Activated CD4-positive, alpha-beta T cell treated with anti-CD3 and anti-CD28 coated beads, Interleukin-2, amount 10 ng/mL, durations not matched to agents 7 days and 5 days (primary cell): Measurements from ENCODE around the gene DDX23. TPM values are rescaled to one million over a fixed set of nuclear protein-coding genes. Genes with fewer than 3 reads are reported as not detected.

Experiments
- CTCF ChIA-PET: fragments of 350-600 bp; sonication (Branson Sonifier 250); formaldehyde crosslinking; loops from one replicate; lab custom pipeline; 2021; ENCODE audit warnings: antibody characterized with exemption; lab: Charles Lee
- POLR2A ChIA-PET: fragments of 350-600 bp; sonication (Branson Sonifier 250); formaldehyde crosslinking; loops from one replicate; lab custom pipeline; 2021; ENCODE audit warnings: antibody characterized with exemption; lab: Charles Lee
- DNase-seq: peaks from one replicate; pipeline ENCODE4 v3.0.0-alpha.2; 2020
- H3K27ac Mint-ChIP-seq: one replicate; pipeline ENCODE4 v1.8.0; 2021; ENCODE audit warnings: mild to moderate bottlenecking, moderate library complexity, mixed read lengths
- H3K27me3 Mint-ChIP-seq: one replicate; pipeline ENCODE4 v1.8.0; 2021; ENCODE audit warnings: mixed read lengths
- H3K36me3 Mint-ChIP-seq: one replicate; pipeline ENCODE4 v1.8.0; 2021; ENCODE audit warnings: low read depth, mixed read lengths
- H3K4me1 Mint-ChIP-seq: one replicate; pipeline ENCODE4 v1.8.0; 2021; ENCODE audit warnings: mixed read lengths
- H3K4me3 Mint-ChIP-seq: one replicate; pipeline ENCODE4 v1.8.0; 2021; ENCODE audit warnings: mild to moderate bottlenecking, moderate library complexity, mixed read lengths
- H3K9me3 Mint-ChIP-seq: one replicate; pipeline ENCODE4 v1.8.0; 2021; ENCODE audit warnings: mixed read lengths
- total RNA-seq, 2 experiments: library from RNA; stranded (reverse); gene quantifications; one replicate each; pipeline ENCODE4 v1.2.3, GENCODE V29; 2021

Gene DDX23
- total RNA-seq, 2 experiments from 2014 or later, result 143 to 144 TPM

GRCh38 chr12:48818831-48819590, 33.0 kb downstream of the DDX23 start:
- Mint-ChIP-seq H3K27ac (peak overlapping the region; percentile 42), H3K9me3 (no peaks in the 10 kb centered on the region), H3K36me3 (no peaks in the 10 kb centered on the region), H3K4me3 (peak overlapping the region; percentile 80), H3K27me3 (peaks cover 20% of the 10 kb centered on the region), H3K4me1 (peaks cover 32% of the 10 kb centered on the region)
- DNase-seq, result peak; percentile 56
- ChIA-PET CTCF (interaction anchor here (1.0 to 5.3 kb wide), 3 partner anchors 11 to 34 kb away, joined by 3 to 27 read pairs (median 3); partner anchors contain the start of gene DDX23), POLR2A (no interaction called here)

GRCh38 chr12:48817873-48818830, 33.8 kb downstream of the DDX23 start, which contains the start of gene CACNB3:
Gene CACNB3, plus strand, starts transcription at chr12:48818496. Its CDS starts 434 bp downstream, at chr12:48818930.
- peaks cover 37% of the 10 kb centered on the region for H3K4me1 Mint-ChIP-seq
- H3K27me3 Mint-ChIP-seq, result peaks cover 20% of the 10 kb centered on the region
- peak within 1 kb of the TSS; percentile 88 for H3K4me3 Mint-ChIP-seq
- ChIA-PET CTCF (interaction anchor here (0.6 to 5.3 kb wide), 5 partner anchors 9 to 329 kb away, joined by 3 to 27 read pairs (median 4); partner anchors contain the start of gene DDX23), POLR2A (no interaction called here)
- peak; percentile 84 for DNase-seq
- no peaks in the 10 kb centered on the region for H3K9me3 Mint-ChIP-seq
- H3K36me3 Mint-ChIP-seq, result no peaks in the 10 kb centered on the region
- peak within 1 kb of the TSS; percentile 42 for H3K27ac Mint-ChIP-seq

DNA sequence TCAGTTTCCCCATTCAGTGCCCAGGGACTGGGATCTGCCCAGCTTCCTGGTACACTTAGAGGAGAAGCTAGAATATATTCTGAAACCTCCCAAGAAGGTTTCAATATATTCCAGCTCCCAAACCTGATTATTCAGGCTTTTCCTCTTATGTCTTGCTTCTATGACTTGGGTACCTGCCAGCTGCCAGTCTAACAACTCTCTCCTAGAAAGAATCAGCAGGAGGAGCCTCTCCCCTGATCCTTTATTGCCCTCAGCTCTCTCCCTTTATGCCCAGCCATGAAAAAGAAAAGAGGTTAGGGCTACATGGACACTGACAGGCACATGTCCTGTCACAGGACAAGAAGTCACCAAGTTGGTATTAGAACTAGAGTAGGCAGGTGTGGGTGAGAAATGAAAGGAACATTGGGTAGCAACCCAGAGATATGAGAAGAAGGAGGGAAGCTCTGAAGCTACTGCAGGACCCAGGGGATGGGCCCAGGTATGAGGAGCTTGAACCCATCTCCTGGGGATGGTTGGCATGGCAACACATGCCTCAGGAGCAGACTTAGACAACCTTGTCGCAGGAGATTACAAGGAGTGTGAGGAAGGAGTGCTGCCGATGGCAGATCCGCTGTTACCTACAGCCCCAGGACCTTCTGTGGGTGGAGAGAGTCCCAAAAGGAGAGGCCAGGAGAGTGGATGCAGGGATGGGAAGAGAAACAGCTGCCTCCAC, 35.7 kb downstream of the DDX23 start:
- Mint-ChIP-seq H3K9me3 (no peaks in the 10 kb centered on the region), H3K27me3 (peaks cover 20% of the 10 kb centered on the region), H3K4me3 (peak overlapping the region; percentile 88), H3K27ac (peak overlapping the region; percentile 29), H3K4me1 (peaks cover 37% of the 10 kb centered on the region), H3K36me3 (no peaks in the 10 kb centered on the region)
- CTCF ChIA-PET, result interaction anchor here (1.0 to 5.3 kb wide), 10 partner anchors 11 to 92 kb away, joined by 3 to 28 read pairs (median 6); partner anchors contain the start of genes DDX23 and RND1
- POLR2A ChIA-PET, result no interaction called here
- no peak for DNase-seq

GRCh38 chr12:48815126-48816110, 36.5 kb downstream of the DDX23 start:
- Mint-ChIP-seq H3K27me3 (peaks cover 20% of the 10 kb centered on the region), H3K36me3 (no peaks in the 10 kb centered on the region), H3K4me3 (peak overlapping the region; percentile 84), H3K27ac (peak overlapping the region; percentile 85), H3K4me1 (peaks cover 37% of the 10 kb centered on the region), H3K9me3 (no peaks in the 10 kb centered on the region)
- peak; percentile 33 for DNase-seq
- POLR2A ChIA-PET, result interaction anchor here (0.6 to 1.5 kb wide), 2 partner anchors 37 to 38 kb away, joined by 3 to 4 read pairs; partner anchors contain the start of gene DDX23
- CTCF ChIA-PET, result interaction anchor here (0.6 to 5.3 kb wide), 39 partner anchors 9 to 1485 kb away, joined by 3 to 28 read pairs (median 4); partner anchors contain the start of genes DDX23, KANSL2 and RND1

DNA sequence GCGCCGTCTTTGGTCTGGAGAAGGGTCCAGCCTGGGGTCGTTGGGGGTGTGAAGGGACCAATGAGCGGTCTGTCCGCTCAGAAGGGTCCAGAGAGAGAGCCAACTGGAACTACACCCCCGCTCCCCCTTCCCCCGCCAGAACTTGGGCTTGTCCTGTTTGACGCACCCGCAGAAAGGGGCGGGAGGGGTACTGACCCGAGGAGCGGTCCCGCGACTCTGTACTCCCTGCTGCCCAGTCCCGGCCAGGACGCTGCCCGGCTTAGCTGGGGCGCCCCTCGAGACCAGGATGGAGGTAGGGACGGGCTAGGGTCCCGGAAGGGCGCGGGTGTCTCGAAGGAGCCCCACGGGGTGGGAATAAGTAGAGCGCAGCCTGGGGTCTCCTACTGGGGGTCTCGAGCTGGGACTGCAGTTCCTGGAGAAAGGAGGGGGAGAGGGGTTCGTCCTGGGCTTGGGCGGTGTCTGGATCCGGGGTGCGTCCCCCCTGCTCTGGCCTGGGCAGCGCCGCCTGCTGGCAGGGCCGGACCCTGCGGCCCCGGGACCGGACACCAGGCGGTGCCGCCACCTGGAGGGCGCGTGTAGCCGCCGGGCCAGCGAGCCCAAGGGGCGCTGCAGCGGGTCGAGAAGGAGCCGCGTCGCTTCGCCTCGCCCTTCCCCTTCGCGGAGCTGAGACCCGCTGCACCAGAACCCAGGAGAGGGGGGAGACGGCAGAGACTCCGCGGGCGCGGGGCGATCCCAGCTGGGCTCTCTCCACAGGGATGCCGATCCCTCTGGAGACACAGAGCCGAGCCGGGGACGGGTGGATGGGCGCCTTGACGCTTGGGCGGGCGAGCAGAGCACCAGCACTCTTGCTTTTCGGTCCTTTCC, 37.5 kb downstream of the DDX23 start:
- H3K27me3 Mint-ChIP-seq, result peaks cover 17% of the 10 kb centered on the region
- no peaks in the 10 kb centered on the region for H3K9me3 Mint-ChIP-seq
- CTCF ChIA-PET, result interaction anchor here (0.6 to 5.3 kb wide), 42 partner anchors 9 to 1485 kb away, joined by 3 to 28 read pairs (median 4); partner anchors contain the start of genes DDX23, KANSL2 and RND1
- peaks cover 37% of the 10 kb centered on the region for H3K4me1 Mint-ChIP-seq
- peak overlapping the region; percentile 84 for H3K4me3 Mint-ChIP-seq
- peak overlapping the region; percentile 85 for H3K27ac Mint-ChIP-seq
- POLR2A ChIA-PET, result interaction anchor here (0.6 to 1.5 kb wide), 2 partner anchors 38 to 39 kb away, joined by 3 to 4 read pairs; partner anchors contain the start of gene DDX23
- peak; percentile 70 for DNase-seq
- no peaks in the 10 kb centered on the region for H3K36me3 Mint-ChIP-seq

GRCh38 chr12:48813465-48814261, 38.3 kb downstream of the DDX23 start:
- CTCF ChIA-PET, result interaction anchor here (0.6 to 5.3 kb wide), 17 partner anchors 9 to 156 kb away, joined by 3 to 28 read pairs (median 5); partner anchors contain the start of genes DDX23 and KANSL2
- peak overlapping the region; percentile 84 for H3K4me3 Mint-ChIP-seq
- no peak for DNase-seq
- POLR2A ChIA-PET, result no interaction called here
- H3K9me3 Mint-ChIP-seq, result no peaks in the 10 kb centered on the region
- peaks cover 17% of the 10 kb centered on the region for H3K27me3 Mint-ChIP-seq
- no peaks in the 10 kb centered on the region for H3K36me3 Mint-ChIP-seq
- peak overlapping the region; percentile 46 for H3K27ac Mint-ChIP-seq
- H3K4me1 Mint-ChIP-seq, result peaks cover 32% of the 10 kb centered on the region

DNA sequence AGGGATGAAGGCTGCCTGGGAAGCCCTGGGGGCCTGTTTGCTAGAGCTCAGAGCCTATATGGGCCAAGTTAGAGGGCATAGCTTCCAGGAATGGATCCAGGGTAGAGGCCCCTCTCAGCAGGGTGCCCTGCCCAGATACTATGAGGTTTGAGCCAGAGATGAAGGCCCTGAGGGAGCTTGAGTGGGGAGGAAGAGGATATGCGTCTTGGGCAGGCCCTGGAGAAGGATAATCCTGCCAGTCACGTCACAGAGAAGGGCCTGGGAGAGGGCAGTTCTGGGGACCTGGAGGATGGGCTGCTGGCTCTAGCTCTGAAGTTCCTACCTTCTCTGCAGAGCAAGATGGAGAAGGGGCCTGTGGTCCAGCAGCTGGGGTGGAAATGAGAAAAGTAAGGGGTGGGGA, 39.6 kb downstream of the DDX23 start:
- Mint-ChIP-seq H3K27me3 (peaks cover 11% of the 10 kb centered on the region), H3K9me3 (no peaks in the 10 kb centered on the region), H3K36me3 (no peaks in the 10 kb centered on the region), H3K4me3 (no peak overlapping the region), H3K4me1 (peaks cover 25% of the 10 kb centered on the region), H3K27ac (peak overlapping the region; percentile 2)
- CTCF ChIA-PET, result interaction anchor here (0.9 to 1.6 kb wide), 3 partner anchors 11 to 118 kb away, joined by 3 to 4 read pairs (median 3); no protein-coding TSS in a partner anchor
- DNase-seq, result no peak
- POLR2A ChIA-PET, result no interaction called here

DNA sequence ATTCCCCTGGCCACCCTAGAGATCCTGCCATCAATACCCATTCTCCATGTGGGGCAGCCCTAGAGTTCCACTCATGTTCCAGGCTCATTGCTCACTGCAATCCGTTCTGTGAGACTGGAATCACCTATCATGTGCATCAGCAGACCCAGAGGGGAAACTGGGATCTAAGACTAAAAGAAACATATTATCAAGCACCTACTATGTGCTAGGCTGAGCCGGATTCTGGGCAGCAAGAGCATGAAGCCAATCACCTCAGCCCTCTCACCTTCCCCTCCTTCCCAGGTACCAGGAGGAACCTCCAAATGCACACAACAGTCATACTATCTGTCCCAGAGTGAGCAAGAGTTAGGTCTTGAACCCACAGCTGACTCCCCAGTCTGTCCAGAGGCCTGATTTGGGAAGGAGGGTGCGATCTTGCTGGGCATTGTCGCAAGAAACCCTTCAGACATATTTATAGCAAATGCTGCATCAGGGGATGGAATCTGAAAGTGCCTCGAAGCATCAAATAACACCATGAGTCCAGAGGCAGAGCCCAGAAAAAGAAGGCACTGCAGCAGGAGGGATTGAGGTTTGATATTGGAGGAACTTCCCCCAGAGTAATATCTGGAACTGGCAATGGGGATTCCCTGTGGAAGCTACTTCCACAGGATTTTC, 40.4 kb downstream of the DDX23 start:
- ChIA-PET POLR2A (no interaction called here), CTCF (interaction anchor here (0.9 to 1.6 kb wide), 6 partner anchors 10 to 119 kb away, joined by 3 to 6 read pairs (median 4); no protein-coding TSS in a partner anchor)
- no peaks in the 10 kb centered on the region for H3K9me3 Mint-ChIP-seq
- H3K4me1 Mint-ChIP-seq, result peaks cover 18% of the 10 kb centered on the region
- H3K27ac Mint-ChIP-seq, result no peak overlapping the region
- H3K36me3 Mint-ChIP-seq, result no peaks in the 10 kb centered on the region
- no peak overlapping the region for H3K4me3 Mint-ChIP-seq
- peaks cover 4% of the 10 kb centered on the region for H3K27me3 Mint-ChIP-seq
- DNase-seq, result no peak

DNA sequence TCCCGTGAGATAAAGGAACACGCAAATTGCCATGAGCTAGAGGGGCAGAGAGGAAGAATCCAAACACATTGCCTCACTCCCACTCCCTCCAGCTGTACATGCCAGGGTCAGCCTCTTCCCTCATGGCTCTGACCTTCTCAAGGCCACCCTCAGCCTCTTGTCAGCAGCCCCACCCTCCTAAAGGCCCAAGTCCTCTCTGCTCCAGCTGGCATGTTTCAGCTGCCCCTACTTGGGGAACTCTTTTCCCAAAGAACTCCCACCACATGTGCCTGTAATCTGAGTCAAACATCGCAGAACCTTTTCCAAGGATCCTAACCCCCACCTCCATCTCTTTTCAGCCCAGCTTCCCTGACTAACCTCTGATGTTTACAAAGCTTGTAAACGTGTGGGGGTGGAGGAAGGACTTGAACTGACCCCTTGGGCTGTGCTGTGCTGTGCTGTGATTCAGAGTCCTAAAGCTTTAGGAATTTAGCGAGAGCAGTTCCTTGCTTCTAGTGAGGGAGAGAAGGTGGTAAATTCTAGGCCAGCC, 41.0 kb downstream of the DDX23 start:
- H3K36me3 Mint-ChIP-seq, result no peaks in the 10 kb centered on the region
- ChIA-PET CTCF (interaction anchor here (0.6 to 1.6 kb wide), 5 partner anchors 10 to 435 kb away, joined by 3 to 6 read pairs (median 4); no protein-coding TSS in a partner anchor), POLR2A (no interaction called here)
- no peaks in the 10 kb centered on the region for H3K27me3 Mint-ChIP-seq
- H3K9me3 Mint-ChIP-seq, result no peaks in the 10 kb centered on the region
- no peak for DNase-seq
- peaks cover 12% of the 10 kb centered on the region for H3K4me1 Mint-ChIP-seq
- H3K4me3 Mint-ChIP-seq, result no peak overlapping the region
- H3K27ac Mint-ChIP-seq, result no peak overlapping the region
